ENCODE measurements around the gene LRRTM4. TPM values are rescaled to one million over a fixed set of nuclear protein-coding genes. Genes with fewer than 3 reads are reported as not detected.

LRRTM4 gene
- total RNA-seq, 2 donors from 2014 or later = 0.33 TPM; not detected in 1

DNA sequence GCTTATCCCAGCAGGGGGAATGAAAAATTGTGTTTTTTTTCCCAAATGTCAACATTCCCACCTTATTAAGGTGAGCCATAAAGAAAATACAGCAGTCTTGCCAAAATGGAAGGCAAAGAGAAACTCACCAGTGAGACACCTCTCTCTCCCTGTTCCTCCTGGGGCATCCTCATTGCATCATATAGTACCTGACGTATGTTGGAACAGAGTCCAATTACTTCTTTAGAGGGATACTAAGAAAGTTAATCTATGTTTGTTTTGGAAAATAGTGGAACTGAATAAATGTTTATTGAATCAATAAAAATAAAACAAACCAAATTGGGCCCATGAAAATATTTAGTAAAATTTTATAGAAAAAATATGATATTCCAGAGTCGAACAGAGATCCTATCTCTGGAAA is 700.4 kb downstream of the LRRTM4 start:
- Histone ChIP-seq H3K27ac (no peak overlapping the region), H3K4me3 (no peak overlapping the region), H3K27me3 (no peaks in the 10 kb centered on the region), H3K36me3 (replicated peaks in 1 of 2; ENCODE audit: insufficient read depth in 1 of 2, low read depth in 2 of 2) (no peaks in the 10 kb centered on the region), H3K9me3 (no peaks in the 10 kb centered on the region), H3K4me1 (no peaks in the 10 kb centered on the region)
- intact Hi-C loops (cut with DNase I) = no loop called here
- DNase-seq (no peak), ATAC-seq (no peak)
- 21 to 29% methylated on average over 2 of the region's 2 CpGs for WGBS, 2 donors
- no peak for TF ChIP-seq POLR2A (IDR thresholded peaks at IDR 0.05)
- TF ChIP-seq, protein P1, sequence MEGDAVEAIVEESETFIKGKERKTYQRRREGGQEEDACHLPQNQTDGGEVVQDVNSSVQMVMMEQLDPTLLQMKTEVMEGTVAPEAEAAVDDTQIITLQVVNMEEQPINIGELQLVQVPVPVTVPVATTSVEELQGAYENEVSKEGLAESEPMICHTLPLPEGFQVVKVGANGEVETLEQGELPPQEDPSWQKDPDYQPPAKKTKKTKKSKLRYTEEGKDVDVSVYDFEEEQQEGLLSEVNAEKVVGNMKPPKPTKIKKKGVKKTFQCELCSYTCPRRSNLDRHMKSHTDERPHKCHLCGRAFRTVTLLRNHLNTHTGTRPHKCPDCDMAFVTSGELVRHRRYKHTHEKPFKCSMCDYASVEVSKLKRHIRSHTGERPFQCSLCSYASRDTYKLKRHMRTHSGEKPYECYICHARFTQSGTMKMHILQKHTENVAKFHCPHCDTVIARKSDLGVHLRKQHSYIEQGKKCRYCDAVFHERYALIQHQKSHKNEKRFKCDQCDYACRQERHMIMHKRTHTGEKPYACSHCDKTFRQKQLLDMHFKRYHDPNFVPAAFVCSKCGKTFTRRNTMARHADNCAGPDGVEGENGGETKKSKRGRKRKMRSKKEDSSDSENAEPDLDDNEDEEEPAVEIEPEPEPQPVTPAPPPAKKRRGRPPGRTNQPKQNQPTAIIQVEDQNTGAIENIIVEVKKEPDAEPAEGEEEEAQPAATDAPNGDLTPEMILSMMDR (IDR thresholded peaks at IDR 0.05) = no peak

DNA sequence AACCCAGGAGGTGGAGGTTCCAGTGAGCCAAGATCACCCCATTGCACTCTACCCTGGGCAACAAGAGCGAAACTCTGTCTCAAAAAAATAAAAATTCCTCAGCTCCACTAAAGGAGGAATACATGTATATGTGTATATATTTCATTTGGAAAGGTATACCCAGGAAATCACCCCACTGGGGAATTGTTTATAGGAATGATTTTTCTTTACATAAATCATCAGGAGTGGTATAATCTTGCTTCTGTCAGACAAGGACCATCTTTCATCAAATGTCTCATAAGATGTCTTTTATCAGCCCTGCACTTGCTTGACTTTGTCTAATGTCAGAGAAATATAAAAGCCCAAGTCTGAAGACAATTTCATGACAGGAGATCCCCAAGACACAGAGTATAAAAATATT is 709.1 kb downstream of the LRRTM4 start:
- ATAC-seq (no peak), DNase-seq (no peak)
- H3K4me1 ChIP-seq = no peaks in the 10 kb centered on the region
- WGBS, 2 donors = 91 to 92% methylated on average over 1 of the region's 1 CpG
- H3K4me3 ChIP-seq = no peak overlapping the region
- TF ChIP-seq, protein P1 (IDR thresholded peaks at IDR 0.05) = no peak
- TF ChIP-seq POLR2A (IDR thresholded peaks at IDR 0.05) = no peak
- no peak overlapping the region for H3K27ac ChIP-seq
- H3K9me3 ChIP-seq = no peaks in the 10 kb centered on the region
- intact Hi-C loops (cut with DNase I) = no loop called here
- no peaks in the 10 kb centered on the region for H3K36me3 ChIP-seq (replicated peaks in 1 of 2; ENCODE audit: insufficient read depth in 1 of 2, low read depth in 2 of 2)
- no peaks in the 10 kb centered on the region for H3K27me3 ChIP-seq

DNA sequence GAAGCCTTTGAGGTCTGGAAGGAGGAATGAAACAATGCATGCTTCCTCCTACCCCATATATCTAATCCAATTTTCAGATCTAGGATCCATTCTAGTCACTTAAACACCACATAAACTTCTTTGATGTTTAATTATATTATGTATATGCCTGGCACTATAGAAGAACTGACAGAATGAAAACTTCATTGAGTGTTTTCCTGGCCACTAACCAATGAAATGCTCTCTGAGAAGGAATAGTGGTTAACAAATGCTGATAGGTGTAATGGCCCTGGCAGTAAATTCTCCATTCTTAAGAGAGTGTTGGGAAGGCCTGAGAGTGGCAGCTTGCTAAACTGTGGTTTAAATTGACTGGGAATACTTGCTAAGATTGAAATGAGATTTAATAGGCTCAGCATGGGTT is 710.0 kb downstream of the LRRTM4 start:
- Histone ChIP-seq H3K27ac (no peak overlapping the region), H3K27me3 (no peaks in the 10 kb centered on the region), H3K4me3 (no peak overlapping the region), H3K36me3 (replicated peaks in 1 of 2; ENCODE audit: insufficient read depth in 1 of 2, low read depth in 2 of 2) (no peaks in the 10 kb centered on the region), H3K4me1 (no peaks in the 10 kb centered on the region), H3K9me3 (no peaks in the 10 kb centered on the region)
- intact Hi-C loops (cut with DNase I) = no loop called here
- TF ChIP-seq POLR2A (IDR thresholded peaks at IDR 0.05) = no peak
- TF ChIP-seq, protein P1 (IDR thresholded peaks at IDR 0.05) = no peak
- ATAC-seq (no peak), DNase-seq (no peak)

DNA sequence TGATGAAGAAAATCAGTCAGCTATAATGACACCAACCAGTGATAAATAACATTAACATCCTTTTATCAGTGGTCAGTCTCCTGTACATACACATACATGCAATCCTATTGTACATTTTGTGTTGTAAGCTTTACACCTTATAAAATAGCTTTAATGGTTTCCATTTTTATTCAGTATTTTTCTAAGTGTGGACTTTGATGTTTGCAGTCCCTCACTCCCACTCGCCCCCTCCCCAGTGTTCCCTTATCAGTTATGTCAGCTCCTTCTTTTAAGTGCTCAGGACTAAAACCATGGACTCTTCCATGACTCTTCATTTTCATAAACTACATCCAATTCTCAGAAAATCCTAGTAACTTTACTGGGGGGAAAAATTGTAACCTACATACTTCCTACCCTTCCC is 713.0 kb downstream of the LRRTM4 start:
- Histone ChIP-seq H3K4me1 (no peaks in the 10 kb centered on the region), H3K4me3 (no peak overlapping the region), H3K27ac (no peak overlapping the region), H3K27me3 (no peaks in the 10 kb centered on the region), H3K36me3 (replicated peaks in 1 of 2; ENCODE audit: insufficient read depth in 1 of 2, low read depth in 2 of 2) (no peaks in the 10 kb centered on the region), H3K9me3 (no peaks in the 10 kb centered on the region)
- intact Hi-C loops (cut with DNase I) = no loop called here
- WGBS, 2 donors = 56 to 58% methylated on average over 1 of the region's 1 CpG
- TF ChIP-seq POLR2A (IDR thresholded peaks at IDR 0.05) = no peak
- TF ChIP-seq, protein P1 (IDR thresholded peaks at IDR 0.05) = no peak
- DNase-seq (no peak), ATAC-seq (no peak)

DNA sequence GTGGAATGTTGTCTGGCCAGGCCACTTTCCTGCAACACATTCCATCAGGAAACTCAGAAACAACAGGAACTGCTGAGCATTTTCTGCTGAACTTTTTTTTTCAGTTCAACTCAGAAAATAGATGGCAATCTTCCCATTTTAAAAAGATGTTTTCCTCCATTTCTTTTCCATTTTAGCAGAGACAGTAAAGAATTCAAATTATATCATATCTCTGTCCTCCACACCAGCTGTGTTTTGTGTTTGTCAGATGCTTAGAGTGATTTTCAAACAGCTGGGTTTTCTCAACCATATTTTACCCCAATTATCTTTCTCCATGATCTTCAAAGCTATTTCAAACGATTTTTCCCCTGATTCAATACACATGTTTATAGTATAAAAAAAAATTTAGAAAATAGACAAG is 713.4 kb downstream of the LRRTM4 start:
- TF ChIP-seq POLR2A (IDR thresholded peaks at IDR 0.05) = no peak
- TF ChIP-seq, protein P1 (IDR thresholded peaks at IDR 0.05) = no peak
- Histone ChIP-seq H3K27ac (no peak overlapping the region), H3K4me3 (no peak overlapping the region), H3K27me3 (no peaks in the 10 kb centered on the region), H3K9me3 (no peaks in the 10 kb centered on the region), H3K4me1 (no peaks in the 10 kb centered on the region), H3K36me3 (replicated peaks in 1 of 2; ENCODE audit: insufficient read depth in 1 of 2, low read depth in 2 of 2) (no peaks in the 10 kb centered on the region)
- DNase-seq (no peak), ATAC-seq (no peak)
- intact Hi-C loops (cut with DNase I) = no loop called here
- WGBS, 2 donors = 0% methylated on average over 1 of the region's 1 CpG
